GM21390 (cell line): ENCODE data around the gene PRR15L.

Source experiments
- ATAC-seq: cut with Tn5 transposase; IDR thresholded peaks from one replicate; pipeline ENCODE4 v1.9.1; 2021; ENCODE audit not compliant: unreplicated experiment

Gene PRR15L

DNA sequence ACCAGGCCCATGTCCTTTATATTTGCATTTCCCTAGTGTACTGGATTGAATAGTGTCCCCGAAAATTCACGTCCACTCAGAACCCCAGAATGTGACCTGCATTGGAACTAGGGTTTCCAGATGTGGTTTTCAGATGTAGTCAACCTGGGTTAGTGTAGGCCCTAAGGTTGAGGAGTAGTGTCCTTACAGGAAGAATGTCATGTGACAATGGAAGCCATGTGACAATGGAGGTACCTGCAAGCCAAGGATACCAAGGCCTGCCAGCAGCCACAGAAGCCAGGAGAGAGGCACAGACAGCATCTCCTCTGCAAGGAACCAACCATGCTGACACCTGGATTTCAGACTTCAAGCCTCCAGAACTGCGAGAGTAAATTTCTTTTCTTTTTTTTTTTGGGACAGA, 5.2 kb upstream of the PRR15L start:
- no peak for ATAC-seq

- ATAC-seq: no peak
Measured at GRCh38 chr17:47961406-47961805, 3.7 kb upstream of the PRR15L start.

DNA sequence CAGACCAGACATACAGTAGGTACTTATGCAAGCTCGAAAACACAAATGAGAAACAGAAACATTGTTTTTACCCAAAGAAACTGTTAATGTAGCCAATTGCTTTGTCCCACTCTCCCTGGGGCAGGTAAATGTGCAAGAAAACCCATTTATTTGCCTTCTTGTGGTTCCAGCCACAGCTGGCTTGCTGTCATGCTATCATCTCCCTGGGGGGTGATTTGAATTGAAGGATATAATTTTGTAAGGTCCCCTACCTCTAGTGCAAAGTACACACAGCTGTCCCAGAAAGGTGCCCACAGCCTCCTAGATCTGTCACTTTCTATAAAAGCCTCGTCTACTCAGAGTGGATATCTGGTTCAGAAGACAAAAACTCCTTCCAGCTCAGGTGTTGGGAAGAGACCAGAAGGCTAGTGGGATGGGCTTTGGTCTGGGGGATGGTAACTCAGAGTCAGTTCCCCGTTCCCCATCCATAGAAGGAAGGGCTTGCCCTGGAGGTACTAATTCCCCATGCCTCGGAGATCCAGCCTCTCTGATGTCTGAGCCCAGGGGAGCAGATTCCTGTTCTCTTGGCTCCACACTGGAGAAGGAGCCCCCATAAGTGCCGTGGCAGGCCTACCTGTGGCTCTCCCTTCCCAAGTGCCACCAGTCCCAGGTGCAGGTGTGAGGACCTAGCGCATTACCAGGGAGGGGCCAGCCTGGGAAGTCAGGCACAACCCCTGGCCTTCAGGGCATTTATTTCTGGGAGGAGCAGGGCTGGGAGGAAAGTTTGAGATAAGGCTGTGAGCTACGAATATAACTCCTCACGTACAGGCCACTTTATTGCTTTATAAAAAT, 2.4 kb upstream of the PRR15L start:
- no peak for ATAC-seq

DNA sequence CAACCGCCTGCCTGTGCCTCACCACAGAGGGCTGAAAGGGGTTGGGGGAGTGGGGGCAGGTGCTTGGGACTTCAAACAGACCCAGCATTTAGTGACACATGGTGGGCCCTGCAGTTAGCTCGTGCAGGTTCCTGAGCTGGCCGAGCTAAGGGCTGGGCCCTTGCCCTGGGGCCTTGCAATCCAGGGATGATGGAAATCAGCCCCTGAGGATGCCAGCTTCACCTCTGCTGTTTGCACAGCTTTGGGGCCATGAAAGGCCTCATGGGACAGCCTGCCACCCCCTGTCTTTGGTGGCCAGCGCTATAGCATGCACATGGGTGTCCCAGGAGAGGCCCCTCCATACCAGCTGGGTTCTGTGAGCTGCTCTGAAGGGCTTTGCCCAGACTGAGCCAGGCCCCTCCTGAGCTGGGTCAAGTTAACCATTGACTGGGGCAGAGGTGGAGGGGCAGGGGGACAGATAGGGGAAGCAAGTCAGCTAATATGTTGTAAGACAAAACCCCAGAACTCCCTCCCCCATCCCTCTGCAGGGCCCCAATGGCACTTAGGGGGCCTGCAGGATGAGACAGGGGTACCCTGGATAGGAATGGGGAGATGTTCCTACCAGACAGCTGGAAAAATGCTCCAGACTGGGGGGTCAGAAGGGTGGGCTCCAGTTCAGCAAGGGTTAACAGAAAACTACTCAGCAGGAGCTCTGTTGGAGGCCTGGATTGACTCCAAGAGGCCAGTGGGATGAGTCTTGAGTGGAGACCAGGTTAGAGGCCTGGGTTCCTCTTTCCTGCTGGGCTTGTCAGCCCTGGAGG, 692 bp downstream of the PRR15L start:
- no peak for ATAC-seq

- no peak for ATAC-seq
Measured at GRCh38 chr17:47955497-47956461, 1.9 kb downstream of the PRR15L start.

DNA sequence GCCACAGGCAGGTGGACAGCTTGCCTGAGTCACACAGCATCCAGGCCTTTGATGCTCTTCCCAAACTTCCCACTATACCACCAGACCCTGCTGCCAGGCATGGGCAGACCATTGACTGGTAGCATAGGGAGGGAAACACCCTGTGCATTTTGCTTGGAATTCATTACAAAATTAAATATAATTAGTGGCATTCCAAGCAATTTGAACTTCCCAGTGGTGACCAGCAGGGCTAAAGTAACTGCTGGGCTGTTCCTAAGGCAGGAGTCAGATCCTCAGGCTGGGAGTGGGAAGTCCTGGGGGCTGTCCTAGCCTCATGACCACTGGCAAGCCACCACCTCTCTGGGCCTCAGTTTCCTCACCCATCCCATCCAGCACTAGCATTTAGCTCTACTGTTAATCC, 3.8 kb downstream of the PRR15L start:
- ATAC-seq: no peak

DNA sequence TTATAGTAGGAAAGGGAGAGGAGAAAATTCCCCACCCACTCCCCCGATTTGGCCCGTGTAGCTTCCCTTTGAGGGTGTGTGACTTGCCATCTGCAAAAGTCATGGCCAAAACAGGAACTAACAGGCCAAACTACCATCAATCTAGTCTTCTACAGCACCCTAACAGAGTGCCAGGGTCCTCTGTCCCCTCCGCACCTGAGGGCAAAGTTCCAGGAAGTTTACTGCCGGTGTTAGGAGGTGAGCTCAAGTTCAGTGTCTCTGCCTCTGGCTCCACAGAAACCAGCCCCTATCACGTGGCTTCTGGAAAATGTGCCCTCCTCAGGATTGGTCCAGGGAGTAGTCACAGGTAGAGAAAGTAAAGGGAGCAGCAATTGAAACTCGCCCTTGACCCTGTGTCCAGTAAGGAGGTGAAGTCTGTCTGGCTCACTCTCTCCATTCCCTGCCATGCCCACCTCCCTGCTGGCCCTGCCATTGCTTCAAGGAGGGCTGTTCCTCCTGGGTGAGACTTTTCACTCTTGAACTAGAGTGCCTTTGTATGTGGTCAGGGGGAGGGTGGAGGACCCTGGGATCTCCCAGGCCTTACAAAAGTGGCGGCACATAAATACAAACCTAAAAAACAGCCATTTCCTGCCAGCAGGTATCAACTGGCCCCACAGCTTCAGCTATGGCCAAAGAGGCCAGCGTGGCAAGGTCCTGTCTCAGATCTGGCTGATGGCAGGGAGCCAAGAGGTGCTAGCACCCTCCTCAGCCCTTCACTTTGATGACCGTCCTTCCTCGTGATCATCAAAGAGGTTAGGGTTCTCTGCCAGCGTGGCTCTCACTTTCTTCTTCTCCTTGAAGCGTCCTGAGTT, 5.3 kb downstream of the PRR15L start:
- no peak for ATAC-seq

GRCh38 chr17:47950448-47950847, 7.2 kb downstream of the PRR15L start:
- ATAC-seq: no peak

DNA sequence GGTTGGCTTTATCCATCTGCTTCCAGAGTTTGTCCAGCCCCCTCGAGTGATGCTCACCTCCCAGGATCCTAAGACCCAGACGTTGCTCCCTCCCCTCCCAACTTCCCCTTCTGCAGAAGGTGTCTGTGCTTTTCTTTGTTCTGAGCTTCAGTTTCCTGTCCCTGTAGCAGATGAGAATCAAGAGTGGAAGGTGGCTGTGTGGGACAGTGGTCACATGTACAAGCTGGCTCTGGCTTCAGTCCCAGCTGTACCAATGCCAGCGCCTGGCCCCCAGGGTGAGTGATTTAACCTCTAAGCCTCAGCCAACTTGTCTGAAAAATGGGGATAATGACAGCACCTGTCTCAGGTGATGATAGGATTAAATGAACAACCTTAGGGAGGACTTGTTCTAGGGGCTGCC, 7.7 kb downstream of the PRR15L start:
- peak; percentile 48 for ATAC-seq

GRCh38 chr17:47949197-47949759, 8.4 kb downstream of the PRR15L start:
- peak; percentile 59 for ATAC-seq

DNA sequence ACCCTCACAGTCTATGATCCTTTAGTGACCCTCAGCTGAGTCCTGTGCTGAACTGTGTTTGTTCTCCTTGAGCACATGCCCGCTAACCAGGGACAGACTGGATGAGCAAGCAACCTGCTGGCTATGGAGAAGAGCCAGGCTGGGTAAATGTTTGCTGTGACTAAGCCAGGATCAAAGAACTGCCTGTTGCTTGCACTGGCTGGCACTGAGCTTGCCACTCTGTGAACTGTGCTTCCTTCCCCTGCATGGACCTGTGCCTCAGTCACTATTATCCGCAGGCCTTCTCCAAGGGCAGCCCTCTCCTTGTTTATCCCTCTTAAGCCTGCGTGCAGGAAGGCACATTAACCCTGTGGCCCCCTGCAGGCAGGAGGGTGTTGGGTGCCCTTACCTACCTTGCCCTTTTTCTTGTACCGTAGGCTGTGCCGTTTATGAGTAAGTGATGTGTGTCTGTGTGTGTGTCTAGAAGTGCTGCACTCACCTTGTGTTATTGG, 8.9 kb downstream of the PRR15L start:
- ATAC-seq: no peak

DNA sequence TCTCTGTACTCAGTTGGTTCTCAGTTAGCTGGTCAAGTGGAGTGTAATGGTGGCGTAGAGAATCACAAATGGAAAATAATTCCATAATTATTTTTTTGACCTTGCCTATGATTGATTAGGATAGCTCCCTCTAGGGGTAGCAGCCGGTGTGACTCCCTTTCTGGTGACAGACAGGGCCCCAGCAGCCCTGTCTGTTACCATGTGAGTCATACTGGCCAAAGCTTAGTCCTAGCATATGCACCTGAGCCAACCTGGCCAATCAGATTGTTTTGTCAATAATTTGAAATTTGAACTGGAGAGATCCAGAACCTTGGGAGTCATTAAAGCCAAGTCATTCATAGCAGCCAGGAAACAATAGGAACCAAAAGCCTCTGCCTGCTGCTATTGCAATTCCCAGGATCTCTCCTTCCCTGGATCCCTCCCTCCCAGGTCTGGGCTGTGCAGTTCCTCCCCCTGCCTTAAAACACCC, 10.7 kb downstream of the PRR15L start:
- no peak for ATAC-seq

DNA sequence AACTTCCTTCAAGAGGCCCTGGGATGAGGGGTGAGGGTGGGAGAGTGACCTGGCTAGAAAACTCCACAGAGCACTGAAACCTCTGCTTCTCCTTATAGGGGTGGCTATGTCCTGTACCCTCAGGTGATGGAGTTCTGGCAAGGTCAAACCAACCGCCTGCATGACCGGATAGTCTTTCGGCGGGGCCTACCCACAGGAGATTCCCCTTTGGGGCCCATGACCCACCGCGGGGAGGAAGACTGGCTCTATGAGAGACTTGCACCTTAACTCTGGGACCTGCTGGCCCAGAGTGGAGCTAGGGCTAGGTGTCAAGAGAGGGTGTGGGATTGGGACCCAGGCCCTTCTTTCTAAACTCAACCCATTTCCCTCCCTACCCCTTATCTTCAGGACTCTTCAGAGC, 11.2 kb downstream of the PRR15L start:
- no peak for ATAC-seq

DNA sequence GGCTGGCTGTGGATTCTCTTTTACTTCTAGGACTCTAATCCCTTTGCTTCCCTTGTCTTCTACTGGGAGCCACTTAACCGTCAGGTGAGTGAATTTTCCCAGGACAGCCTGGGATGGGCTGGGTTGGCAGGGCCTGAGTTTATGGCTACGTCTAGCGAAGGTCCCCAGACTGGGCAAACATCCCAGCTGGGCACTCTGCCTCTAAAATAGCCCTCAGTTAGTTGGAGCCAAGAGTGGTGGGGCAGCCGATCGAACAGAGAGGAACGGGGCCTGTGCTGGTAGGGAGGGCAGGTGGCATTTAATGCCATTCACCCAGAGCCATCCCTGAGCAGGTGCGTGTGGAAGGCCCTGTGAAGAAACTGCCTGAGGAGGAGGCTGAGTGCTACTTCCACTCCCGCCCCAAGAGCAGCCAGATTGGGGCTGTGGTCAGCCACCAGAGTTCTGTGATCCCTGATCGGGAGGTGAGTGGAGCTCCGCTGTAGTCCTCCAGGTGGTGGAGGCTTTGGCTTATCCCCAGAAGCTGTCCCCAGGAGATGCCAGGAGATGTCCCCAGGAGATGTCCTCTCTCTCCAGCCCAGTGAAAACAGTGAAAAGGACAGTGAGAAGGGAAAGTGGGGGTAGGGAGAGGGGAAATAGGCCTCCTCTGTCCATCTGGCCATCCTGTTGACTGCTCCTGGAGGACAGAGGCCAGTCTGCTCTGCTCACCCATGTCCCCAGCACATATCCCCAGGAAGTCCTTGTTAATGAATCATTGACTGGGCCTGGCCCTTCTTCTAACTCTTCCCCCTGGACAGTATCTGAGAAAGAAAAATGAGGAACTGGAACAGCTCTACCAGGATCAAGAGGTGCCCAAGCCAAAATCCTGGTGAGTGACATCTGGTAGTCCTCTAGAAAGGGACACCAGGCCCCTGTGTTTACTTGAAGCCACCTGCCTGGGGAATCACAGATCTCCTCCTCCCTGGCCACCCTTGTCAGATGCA, 11.9 kb downstream of the PRR15L start:
- ATAC-seq: no peak

DNA sequence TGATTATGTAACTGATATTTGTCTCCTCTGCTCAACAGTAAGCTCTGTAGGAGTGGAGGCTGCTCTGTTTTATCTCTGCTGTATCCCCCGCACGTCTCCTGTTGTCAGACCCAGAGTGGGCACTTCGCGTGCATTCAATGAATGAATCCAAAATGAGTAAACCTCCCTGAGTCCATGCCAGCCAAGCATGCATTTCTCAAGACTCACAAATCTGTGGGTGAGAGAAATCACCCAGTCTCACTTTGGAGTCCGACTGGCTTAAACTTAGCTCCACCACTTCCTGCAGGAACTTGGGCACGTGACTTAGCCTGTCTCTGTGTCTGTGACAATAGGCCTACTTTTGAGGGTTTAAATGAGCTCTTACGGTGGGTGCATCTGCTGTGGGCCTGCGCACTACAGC, 12.6 kb downstream of the PRR15L start:
- no peak for ATAC-seq

DNA sequence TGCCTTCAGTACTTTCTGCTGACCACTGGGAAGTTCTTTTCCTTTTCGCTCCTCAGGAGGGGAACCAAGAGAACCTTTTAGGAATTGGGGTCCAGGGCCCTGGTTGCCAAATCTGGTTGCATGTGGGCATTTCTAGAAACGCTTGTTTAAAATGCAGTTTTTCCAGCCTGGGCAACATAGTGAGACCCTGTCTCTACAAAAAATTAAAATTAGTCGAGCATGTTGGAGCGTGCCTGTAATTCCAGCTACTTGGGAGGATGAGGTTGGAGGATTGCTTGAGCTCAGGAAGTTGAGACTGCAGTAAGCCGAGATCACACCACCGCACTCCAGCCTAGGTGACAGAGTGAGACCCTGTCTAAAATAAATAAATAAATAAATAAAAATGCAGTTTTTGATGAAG, 15.1 kb downstream of the PRR15L start:
- no peak for ATAC-seq

DNA sequence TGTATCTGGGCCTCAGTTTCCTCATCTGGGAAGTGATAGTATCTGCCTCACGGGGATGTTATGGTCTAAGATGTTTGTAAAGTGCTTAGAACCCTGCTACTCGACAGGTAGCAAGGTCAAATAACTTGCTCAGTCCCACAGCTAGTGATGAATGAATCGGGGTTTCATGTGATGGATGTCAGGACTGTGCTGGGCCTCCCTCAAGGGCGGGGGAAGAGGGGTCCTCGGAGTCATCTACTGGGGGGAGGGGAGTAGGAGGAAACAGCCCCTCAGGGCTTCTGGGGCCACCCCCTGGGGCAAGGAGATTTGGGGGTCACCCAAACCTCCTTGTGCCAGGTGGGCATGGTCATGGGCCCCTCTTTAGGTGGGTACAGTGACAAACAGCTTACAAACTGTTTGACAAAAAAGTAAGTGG, 15.6 kb downstream of the PRR15L start:
- ATAC-seq: no peak
